Kasumi-1 (cell line): Measurements from ENCODE around the gene LRRC8B.

Source experiments
- DNase-seq, 2 experiments: peaks; one replicate each; lab custom pipeline; 2025; lab: John Stamatoyannopoulos, UW

The LRRC8B gene

DNA sequence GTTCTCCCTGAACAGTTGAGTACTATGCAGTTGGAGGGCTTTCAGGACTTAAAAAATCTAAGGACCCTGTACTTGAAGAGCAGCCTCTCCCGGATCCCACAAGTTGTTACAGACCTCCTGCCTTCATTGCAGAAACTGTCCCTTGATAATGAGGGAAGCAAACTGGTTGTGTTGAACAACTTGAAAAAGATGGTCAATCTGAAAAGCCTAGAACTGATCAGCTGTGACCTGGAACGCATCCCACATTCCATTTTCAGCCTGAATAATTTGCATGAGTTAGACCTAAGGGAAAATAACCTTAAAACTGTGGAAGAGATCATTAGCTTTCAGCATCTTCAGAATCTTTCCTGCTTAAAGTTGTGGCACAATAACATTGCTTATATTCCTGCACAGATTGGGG lies 59.6 kb downstream of the LRRC8B start:
- no peak for DNase-seq

DNA sequence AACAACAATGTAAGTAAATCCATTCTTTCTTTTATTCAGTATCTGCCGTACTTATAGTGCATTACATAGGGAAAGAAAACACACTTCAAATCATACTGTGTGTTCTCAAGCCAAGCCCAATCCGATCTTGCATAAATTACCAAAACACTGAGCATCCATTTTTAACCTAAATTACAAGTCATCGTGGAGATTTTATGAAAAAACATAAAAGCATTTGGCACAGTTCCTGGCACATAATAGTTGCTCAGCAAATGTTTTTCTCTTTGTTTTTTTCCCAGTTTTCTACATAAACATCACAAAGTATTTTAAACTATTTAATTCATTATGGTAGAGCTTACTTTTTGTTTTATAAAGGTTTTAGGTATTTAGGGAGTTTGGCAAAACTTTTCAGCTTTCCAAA lies 60.2 kb downstream of the LRRC8B start:
- no peak for DNase-seq

DNA sequence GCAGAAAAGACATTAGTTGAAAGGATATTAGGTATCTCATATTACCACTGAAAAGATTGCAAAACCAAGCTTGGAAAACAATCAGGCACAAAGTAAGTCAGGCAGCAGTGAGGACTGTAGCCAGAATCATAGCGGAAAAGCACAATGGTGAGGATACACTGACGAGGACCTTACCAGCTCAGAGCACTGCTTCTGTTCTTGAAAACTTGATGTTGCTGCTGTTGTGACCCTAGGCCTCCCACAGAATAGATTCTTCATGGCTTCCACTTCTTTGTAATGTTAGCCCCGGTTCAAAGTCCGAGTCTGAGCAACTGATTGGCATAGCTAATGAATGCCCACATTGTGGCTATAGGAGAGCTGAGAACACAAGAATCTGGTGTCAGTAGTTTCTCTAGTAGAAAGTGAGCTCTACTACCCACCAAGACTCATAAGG lies 63.1 kb downstream of the LRRC8B start:
- DNase-seq = no peak

DNA sequence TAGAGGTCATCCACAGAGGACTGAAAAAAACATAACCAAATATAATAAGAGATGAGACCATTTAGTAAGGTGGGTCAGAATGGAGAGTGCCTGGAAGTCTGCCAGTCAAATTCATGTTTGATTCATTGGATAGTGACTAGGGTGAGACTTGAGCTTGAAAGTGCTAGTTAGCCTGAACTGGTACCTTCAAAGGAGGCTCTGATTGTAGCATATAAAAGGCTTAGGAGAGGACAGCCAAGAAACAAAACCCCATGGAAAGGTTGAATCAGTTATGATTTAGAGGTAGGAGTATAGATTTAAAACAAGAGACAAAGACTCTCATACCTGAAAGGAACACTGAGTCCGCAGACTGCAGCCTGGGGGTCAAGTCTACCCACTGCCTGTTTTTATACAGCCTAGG lies 63.9 kb downstream of the LRRC8B start:
- no peak for DNase-seq

DNA sequence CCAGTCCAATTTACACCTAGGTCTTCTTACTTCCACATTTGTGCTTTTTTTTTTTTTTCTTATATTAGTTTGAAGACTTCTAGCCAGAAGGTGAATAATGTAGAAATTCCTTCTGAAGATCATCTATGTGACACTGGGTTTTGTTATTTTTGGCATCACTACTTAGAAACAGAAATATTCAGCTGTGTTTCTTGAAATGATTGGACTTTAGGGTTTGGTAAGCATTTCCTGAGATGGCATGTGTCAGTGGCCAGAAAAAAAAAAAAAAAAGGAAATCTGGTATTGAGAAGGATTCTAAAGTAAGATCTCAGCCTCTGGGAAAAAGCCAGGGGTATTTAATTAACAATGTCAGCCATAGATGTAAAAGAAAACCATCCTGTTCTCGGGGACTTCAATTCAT lies 64.9 kb downstream of the LRRC8B start:
- DNase-seq = no peak

DNA sequence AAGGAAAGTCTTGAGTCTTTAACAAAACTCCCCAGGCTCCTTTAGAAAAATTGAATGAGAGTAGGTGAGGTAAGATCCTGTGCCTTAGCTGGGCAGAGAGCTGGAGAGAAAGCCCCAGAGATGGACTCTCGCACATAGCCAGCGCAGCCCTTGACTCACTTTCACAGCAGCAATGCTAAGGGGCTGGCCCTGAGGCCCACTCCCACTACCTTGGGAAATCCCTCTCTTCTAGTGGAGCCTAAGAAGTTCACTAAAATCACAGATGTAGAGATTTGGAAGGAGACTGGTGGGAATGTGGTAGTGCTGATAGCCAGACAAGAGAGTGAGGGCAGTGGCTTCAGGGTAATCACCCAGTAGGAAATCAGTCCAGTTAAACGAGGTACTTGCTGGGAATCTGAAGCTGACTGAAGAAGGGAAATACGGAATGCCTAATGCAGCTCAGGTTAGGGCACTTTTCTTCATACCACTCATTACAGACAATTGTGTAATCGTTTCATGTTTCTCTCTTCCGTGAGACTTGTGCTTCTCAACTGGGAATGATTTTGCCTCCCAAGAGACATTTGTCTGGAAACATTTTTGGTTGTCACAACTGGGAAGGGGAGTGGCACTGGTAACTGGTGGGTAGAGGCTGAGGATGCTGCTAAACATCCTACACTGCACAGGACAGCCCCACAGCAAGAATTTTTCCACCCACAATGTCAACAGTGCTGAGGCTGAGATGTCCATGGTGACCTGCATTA lies 65.9 kb downstream of the LRRC8B start:
- no peak for DNase-seq

DNA sequence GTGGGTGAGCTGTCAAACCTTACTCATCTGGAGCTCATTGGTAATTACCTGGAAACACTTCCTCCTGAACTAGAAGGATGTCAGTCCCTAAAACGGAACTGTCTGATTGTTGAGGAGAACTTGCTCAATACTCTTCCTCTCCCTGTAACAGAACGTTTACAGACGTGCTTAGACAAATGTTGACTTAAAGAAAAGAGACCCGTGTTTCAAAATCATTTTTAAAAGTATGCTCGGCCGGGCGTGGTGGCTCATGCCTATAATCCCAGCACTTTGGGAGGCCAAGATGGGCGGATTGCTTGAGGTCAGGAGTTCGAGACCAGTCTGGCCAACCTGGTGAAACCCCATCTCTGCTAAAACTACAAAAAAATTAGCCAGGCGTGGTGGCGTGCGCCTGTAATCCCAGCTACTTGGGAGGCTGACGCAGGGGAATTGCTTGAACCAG lies 68.3 kb downstream of the LRRC8B start:
- DNase-seq = peak; percentile 7 to 16

DNA sequence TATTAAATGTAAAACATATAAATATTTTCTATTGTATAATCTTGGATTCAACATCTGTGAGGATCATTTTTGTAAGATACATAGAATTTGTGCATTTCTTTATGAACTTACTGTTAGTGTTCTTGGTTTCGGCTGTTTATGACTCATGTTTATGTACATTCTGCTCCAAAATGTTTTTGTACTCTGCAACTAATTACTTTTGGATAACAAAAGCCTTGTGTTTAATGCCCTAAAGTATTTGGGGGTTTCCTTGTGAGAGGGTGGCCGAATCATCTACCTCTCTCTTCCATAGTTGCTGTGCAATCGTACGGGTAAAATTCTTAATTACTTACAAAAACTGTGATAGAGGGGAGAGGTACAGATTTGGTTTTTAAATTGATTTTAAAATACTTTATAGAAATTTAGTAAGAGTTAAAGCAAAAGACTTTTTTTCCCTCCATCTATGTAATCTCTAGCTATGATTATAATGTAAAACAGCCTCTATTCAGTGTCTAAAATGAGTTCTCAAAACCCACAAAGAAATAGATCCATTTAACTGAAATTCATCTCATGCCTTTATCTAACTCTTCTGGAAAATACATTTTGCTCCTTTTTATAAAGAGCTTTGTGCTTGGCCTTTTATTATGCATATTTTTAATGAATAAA lies 69.6 kb downstream of the LRRC8B start:
- DNase-seq = no peak

DNA sequence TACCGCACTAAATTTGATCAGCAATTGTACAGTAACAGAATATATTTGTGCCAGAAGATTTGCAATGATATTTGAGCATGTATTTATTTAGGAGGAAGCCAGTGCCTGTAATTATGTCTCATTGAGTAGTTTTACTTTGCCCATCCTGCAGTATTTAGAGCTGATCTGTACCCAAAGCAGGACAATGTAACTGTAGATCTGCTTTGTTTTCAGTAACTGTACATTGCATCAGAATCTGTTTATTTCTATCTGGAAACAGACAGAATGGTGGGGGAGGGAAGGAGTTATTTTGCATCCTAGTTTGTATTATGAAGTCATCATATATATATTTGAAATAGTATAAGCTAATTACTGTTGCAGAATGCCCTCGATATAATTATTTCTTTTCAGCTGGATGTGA lies 72.1 kb downstream of the LRRC8B start:
- no peak for DNase-seq

DNA sequence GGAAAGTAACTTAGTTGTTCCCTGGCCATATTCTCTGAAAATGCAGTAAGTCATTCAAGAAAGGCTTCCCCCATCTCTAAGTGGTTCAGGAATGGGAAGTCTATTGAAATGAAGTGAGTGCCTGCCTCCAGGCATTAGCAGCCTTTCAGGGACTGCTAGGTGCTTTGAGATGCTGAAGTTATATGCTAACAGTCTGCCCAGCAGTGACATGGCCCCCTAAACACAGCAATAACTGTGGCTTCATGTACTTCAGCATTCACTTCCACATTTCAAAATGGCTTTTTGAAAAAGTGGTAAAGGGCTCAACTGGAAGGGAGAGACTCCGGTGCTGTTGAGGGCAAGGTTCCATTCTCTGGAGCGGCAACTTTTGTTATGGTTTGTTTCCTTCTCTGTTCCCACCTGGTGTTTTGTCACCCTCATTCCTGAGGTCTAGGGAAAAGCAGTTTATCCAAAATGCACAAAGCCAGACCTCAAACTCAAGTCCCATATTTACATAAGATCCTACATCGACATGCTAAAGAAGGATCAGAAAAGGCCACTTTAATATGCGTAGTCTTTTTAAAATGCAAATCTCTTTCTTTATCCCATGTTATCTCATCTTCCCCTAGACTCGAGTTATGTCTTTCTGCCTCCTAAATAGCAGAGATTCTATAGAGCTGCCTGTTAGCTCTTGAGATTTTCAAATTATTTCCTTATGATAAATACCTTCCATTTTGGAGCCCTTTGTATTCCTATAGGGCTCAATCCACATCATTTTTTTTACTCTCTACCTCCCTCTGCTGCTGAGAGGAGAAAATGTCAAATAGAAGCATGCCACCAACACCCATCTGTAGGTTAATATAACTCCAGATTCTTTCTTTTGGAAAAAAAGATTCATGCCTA lies 74.1 kb downstream of the LRRC8B start:
- DNase-seq = peak; percentile 66 to 71

DNA sequence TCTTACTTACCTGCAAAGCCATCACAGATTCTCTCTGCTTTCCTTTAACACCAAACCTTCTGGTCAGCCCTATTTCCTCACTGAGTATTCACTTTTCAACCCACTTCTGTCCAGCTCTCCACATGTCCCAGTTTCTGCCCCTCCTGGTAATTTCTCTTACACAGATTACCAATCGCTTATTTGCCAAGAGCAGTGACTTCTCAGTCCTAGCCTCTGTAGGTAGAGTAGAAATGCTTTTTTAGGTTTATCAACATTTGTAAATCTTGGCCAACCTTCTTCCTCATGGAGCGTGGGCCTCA lies 74.7 kb downstream of the LRRC8B start:
- no peak for DNase-seq

DNA sequence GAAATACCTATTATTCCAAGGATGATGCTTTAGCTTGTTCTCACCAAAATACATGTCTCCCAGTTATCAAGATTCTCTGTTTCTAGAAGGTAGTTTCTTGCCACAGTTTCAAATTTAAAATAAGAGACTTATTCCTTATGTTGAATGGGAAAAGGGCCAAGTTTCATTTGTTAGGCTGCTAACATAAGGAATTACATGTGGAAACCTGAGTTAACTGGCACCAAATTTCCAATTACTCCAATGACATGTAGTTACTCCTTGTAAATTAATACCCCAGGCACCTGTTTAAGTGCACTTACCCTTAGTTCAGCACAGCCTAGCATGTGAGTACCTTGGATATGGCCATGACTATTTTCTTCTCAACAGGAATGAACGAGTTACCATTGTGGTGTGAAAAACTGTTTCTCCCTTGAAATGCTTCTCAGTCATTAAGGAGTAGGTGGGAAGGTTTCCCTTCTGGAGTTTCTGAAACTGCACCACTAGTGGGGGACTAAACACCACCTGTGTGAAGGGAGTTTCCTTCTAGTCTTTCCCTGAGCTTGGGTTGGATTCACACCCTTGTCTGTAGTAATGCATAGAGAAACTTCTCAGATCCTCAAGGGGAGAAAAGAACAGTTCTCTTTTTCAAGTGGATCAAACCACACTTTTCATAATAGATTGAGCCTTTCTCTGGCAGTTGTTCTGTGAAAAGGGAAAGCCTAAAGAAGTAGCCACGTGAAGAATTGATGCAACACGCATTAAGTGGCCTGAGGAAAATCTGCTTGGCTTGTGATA lies 76.0 kb downstream of the LRRC8B start:
- DNase-seq = no peak

DNA sequence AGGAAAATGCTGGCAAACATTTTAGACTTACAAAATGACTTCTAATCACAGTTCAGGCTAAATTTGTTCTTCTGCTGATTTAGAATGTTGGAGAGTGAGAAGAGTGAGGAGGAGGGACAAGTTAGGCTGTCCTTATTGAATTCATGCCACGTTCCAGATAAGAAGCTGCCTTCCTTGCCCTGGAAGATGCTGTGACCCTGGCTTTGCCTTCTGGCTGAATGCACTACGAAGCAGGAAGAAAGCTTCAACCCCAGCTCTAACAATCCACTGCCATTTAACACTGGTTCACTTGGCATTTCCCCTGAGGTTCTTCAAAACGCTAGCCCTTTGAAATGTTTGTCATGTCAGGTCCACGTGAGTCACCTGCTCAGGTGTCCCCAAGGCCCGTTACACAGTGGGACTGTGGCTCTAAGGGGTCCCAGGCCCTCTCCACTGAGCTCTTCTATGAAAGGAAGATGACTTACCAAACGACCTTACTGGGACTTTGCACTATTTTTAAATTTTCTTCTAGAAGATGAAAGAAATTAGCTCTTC lies 78.3 kb downstream of the LRRC8B start:
- DNase-seq = no peak

DNA sequence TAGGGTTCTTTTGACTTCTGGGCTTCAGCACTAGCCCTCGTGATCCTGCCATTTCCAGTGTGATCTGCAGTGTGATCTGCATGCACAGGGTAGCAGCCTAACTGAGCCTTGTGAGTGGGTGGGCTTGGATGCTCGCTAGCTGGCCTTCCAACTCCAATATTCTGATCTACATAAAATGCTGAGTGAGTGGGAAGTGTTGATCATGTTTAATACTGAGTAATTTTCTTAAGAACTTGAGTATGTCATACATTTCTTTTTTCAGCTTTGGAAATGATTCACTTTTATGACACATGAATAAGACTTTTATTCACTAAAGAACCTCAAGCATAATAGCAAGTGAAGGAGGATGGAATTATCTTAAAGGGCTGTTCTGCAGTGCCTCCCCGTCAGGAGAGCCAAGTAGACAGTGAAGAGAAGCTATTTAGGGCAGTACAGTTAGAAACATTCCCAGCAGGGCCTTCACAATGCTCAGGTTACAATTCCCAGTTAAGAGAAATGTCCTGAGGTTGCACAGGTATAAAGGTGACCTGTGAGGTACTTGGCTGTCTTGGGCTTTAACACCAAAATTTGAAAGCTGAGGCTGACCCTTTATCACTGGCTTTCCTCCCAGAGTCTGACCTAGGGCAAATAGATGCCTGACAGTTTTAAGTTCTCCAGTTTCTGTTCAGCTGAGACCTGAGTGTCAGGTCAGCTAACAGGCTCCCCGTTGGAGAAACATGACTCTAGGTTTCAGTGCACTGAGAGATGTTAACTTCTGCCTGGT lies 79.2 kb downstream of the LRRC8B start:
- no peak for DNase-seq

DNA sequence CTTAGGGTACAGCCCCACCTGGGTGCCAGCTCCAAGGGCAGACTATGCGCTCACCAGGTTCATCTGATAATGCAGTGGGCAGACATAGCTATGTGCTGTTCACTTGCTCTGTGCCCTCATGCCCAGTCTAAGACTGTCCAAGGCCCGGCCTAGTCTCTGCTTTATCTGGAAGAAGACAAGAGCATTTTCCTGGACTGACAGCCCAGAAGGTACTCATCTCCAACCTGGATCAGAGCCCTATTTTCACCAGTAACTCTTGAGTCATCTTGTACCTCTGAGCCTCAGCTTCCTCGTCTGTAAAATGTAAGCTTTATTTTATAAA lies 79.7 kb downstream of the LRRC8B start:
- DNase-seq = no peak

DNA sequence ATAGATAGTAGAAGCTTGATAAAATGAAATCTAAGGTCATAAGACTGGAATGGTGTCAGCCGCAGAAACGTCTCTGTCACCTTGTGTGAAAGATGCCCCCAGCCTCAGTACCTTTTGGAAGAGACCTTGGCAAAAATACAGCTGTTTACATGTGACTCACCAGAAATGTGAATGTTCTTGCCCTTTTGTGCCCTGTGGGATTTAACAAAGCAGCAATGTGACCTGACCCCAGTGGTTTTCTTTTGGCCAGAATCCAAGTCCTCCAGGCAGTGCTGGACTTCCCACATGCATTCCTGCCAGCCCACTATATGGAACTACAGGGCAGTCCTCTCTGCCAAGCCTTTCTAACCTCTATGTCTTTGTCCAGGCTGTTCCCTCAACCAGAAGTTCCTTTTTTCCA lies 81.1 kb downstream of the LRRC8B start:
- no peak for DNase-seq

DNA sequence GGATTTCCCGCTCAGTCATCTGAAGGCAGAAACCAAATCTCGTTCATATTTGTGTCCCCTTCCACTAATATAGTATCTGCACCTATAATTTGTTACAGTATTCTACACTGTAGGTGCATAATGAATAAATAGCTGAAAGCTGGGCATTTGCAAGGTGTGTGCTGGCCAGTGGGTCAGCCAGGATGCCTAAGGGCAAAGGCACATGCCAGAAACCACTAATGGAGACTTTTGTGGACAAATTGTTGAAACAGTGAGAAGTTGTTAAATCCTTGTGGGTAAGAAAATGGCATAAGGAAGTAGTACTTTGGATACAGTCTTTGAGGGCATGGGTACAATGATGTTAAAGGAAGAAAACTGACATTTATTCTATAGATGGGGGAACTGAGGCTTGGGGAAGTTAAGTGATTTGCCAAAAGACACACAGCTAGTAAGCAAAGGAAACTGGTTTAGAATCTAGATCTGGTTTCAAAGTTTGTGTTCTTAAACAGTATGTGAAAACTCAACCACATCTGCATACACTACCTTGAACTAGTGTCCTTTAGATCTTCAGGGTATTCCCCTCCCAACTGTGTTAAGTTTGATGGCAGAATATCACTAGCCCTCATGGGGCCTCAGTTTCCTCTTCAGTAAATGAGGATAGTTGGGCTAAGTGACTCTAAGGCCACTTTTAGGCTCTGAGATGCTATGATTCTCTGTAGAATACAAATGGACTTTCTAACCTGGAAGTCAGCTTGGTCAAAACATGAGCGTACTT lies 81.8 kb downstream of the LRRC8B start:
- DNase-seq = no peak

DNA sequence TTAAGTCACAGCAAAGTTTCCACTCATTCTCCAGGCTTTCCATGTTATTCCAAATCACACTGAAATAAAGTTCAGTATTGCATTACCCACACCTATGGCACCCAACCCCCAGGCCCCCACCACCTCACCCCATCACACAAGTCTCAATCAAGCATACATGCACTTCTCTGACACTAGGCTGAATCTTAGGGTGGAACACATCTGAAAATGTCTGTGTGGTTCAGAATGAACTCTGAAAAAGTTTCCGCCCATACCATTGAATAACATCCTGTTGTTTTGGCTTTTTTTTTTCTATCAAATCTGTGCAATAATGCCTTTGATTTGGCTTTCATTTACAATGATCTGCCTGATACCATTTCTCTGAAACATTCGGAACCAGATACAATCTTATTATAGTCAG lies 82.5 kb downstream of the LRRC8B start:
- DNase-seq = no peak

DNA sequence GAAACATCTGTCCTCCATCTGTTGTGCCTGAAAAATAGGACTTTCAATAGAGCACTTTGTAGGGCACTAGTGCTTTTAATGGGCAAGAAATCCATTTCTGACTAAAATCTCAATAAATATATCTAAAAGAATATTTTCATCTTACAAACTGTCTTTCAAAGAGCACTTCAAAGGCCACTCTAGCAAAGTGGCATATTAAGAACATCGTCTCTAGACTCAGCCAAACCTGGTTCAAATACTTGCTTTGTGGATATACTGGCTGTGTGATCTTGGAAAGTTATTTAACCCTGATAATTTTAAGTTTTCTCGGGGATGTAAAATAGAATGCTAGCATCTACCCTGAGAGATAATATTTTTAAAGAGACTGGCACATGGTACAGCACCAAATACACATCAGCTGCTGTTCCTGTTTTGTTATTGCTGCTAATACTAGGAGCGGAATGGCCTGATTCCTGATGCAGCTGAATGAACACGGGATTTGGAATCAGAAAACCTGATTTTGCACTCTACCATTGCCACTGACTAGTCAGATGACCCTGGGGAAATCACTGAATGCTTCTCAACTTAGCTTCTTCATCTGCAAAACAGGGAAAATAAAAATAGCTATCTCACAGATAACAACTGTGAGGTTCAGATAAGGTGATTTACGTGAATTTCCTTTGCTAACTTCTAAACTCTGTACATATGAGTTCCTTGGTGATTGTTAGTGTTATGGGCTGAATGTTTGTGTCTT lies 83.1 kb downstream of the LRRC8B start:
- DNase-seq = no peak
